ENCODE results near the gene CCDC192.

CCDC192 gene

GRCh38 chr5:127960270-127960691 lies 257.1 kb downstream of the CCDC192 start:
- DNase-seq (ENCODE audit: low read depth), result no peak
- TF ChIP-seq, protein P1, sequence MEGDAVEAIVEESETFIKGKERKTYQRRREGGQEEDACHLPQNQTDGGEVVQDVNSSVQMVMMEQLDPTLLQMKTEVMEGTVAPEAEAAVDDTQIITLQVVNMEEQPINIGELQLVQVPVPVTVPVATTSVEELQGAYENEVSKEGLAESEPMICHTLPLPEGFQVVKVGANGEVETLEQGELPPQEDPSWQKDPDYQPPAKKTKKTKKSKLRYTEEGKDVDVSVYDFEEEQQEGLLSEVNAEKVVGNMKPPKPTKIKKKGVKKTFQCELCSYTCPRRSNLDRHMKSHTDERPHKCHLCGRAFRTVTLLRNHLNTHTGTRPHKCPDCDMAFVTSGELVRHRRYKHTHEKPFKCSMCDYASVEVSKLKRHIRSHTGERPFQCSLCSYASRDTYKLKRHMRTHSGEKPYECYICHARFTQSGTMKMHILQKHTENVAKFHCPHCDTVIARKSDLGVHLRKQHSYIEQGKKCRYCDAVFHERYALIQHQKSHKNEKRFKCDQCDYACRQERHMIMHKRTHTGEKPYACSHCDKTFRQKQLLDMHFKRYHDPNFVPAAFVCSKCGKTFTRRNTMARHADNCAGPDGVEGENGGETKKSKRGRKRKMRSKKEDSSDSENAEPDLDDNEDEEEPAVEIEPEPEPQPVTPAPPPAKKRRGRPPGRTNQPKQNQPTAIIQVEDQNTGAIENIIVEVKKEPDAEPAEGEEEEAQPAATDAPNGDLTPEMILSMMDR (IDR thresholded peaks at IDR 0.05; ENCODE audit: control insufficient read depth, extremely low read depth, insufficient read depth), result no peak

DNA sequence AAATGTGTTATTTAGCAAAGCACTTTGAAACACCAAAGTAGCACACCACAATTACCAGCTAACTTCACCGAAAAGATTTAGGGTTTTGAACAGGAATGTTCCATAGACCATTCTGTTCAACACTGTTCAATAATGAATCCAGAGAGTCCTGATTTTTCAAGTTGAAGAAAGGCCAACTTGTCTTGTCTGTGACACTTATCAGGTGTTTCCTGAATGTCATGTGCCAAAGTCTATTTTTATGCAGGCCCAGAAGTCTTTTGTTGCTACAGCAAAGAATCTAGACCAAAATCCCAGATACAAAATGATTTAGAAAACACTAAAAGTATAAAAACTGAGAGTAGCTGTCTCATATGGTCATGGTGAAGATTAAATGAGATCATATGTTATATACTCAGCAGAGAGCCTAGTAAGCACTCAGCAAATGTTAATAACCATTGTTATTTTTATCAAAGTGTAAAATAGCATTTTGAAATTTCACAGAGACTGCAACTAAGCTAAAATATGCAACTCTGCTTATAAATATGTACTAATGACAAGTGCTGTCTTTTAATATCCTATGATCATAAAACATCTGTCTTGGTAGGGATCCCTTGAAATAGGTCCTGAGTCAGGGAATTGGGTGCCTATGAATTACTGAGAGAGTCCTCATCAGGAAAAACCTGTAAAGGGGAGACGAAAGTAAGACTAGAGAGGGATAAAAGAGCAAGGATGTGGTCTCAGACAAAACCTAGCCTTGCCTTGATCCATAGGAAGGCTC lies 258.0 kb downstream of the CCDC192 start:
- no peak overlapping the region for H3K4me3 ChIP-seq (ENCODE audit: low read depth, low read length)
- no peak for DNase-seq (ENCODE audit: low read depth)
- TF ChIP-seq, protein P1 (IDR thresholded peaks at IDR 0.05; ENCODE audit: control insufficient read depth, extremely low read depth, insufficient read depth), result no peak

More at GRCh38 chr5:127960270-127960691, 257.1 kb downstream of the CCDC192 start:
- no peak overlapping the region for H3K4me3 ChIP-seq (ENCODE audit: low read depth, low read length)

GRCh38 chr5:127961763-127962145 lies 258.6 kb downstream of the CCDC192 start:
- DNase-seq (ENCODE audit: low read depth), result no peak
- TF ChIP-seq, protein P1 (IDR thresholded peaks at IDR 0.05; ENCODE audit: control insufficient read depth, extremely low read depth, insufficient read depth), result no peak
- no peak overlapping the region for H3K4me3 ChIP-seq (ENCODE audit: low read depth, low read length)

DNA sequence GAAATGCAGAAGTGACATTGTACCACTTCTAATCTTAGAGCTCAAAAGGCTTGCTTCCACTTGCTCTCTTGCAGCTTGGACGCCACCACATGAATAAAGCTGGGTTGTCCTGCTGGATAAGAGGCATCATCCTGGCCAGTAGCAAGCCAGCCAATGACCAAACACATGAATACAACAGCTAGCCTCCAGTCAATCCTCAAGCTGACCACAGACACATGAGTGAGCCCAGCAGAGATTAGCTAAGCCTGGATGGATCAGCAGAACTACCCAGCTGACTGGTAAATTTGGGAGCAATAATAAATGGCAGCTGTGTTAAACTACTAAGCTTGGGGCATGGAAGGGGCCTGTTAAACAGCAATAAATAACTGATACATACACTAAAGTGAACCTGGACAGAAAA lies 259.3 kb downstream of the CCDC192 start:
- no peak for DNase-seq (ENCODE audit: low read depth)
- H3K4me3 ChIP-seq (ENCODE audit: low read depth, low read length), result no peak overlapping the region
- TF ChIP-seq, protein P1 (IDR thresholded peaks at IDR 0.05; ENCODE audit: control insufficient read depth, extremely low read depth, insufficient read depth), result no peak

GRCh38 chr5:127963233-127963632 lies 260.0 kb downstream of the CCDC192 start:
- DNase-seq (ENCODE audit: low read depth), result no peak
- TF ChIP-seq, protein P1 (IDR thresholded peaks at IDR 0.05; ENCODE audit: control insufficient read depth, extremely low read depth, insufficient read depth), result no peak
- no peak overlapping the region for H3K4me3 ChIP-seq (ENCODE audit: low read depth, low read length)

DNA sequence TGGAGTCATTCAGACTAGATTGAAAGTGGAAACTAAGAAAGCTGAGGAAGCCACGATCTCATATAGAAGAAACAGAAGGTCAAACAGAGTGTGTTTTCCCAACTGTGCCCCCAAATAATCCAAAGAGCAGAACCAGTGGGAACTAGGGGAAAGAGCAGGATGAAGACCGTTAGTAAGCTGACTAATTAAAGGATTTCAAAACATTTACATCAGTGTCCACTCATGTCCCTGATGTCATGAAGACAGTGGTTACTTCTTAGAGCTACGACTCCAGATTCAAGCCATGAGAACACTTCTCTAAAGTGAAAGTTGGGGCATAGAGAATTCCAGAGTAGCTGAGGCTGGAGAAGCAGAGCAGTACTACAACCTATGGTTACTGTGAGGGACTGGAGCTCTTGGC lies 260.7 kb downstream of the CCDC192 start:
- no peak overlapping the region for H3K4me3 ChIP-seq (ENCODE audit: low read depth, low read length)
- no peak for DNase-seq (ENCODE audit: low read depth)
- TF ChIP-seq, protein P1 (IDR thresholded peaks at IDR 0.05; ENCODE audit: control insufficient read depth, extremely low read depth, insufficient read depth), result no peak
